NCI-H2107 treated with DMSO at 0.1 percent for 48 hours (cell line): Measurements from ENCODE around the gene KLK1.

Source experiments
- DNase-seq: peaks from one replicate; lab custom pipeline; 2025; ENCODE audit not compliant: unreplicated experiment; lab: John Stamatoyannopoulos, UW

KLK1 gene

DNA sequence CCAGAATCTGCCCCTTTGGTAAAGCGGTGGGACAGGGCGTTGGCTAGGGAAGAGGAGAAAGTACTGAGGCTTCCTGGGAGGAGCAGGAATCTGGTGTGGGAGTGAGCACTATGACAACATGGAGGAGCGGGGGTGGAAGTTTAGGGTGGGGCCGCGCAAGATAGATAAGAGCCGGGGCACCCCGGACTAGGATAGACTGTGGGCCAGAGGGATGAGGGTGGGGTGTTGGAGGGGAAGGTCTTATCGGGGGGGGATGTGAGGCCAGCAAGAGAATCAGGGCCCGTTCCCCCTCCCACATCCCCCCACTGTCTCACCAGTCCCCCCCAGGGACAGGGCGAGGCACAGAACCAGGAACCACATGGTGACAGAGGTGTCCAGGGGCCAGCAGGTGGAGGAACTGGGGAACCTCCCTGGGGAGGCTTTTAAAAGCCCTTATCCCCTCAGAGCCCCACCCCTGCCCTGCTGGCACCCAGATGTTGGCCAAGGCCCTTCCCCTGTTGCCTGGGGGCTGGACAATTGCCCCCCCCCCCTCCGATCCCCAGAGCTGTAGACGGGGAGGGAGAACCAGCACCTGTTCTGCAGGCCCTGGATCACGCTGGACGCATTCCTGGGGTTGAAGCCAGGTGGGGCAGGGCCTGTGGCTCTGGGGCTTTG, at the start of gene KLK1:
TSS of gene KLK1 (minus strand) at position 399 of the 654 bp plus-strand sequence. CDS start at position 360, 39 bp downstream.
- no peak for DNase-seq

DNA sequence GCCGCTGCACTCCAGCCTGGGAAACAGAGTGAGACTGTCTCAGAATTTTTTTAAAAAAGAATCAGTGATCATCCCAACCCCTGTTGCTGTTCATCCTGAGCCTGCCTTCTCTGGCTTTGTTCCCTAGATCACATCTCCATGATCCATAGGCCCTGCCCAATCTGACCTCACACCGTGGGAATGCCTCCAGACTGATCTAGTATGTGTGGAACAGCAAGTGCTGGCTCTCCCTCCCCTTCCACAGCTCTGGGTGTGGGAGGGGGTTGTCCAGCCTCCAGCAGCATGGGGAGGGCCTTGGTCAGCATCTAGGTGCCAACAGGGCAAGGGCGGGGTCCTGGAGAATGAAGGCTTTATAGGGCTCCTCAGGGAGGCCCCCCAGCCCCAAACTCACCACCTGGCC, 49.5 kb upstream of the KLK1 start, which contains the start of gene KLK2:
TSS of gene KLK2 (plus strand) at position 384 of the 400 bp plus-strand sequence. CDS start 35 bp downstream, outside the sequence.
- DNase-seq = no peak

DNA sequence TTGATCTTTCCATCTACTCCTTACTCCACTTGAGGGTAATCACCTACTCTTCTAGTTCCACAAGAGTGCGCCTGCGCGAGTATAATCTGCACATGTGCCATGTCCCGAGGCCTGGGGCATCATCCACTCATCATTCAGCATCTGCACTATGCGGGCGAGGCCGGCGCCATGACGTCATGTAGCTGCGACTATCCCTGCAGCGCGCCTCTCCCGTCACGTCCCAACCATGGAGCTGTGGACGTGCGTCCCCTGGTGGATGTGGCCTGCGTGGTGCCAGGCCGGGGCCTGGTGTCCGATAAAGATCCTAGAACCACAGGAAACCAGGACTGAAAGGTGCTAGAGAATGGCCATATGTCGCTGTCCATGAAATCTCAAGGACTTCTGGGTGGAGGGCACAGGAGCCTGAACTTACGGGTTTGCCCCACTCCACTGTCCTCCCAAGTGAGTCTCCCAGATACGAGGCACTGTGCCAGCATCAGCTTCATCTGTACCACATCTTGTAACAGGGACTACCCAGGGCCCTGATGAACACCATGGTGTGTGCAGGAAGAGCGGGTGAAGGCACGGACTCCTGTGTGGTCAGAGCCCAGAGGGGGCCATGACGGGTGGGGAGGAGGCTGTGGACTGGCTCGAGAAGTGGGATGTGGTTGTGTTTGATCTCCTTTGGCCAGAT, 47.0 kb upstream of the KLK1 start:
- DNase-seq = no peak

DNA sequence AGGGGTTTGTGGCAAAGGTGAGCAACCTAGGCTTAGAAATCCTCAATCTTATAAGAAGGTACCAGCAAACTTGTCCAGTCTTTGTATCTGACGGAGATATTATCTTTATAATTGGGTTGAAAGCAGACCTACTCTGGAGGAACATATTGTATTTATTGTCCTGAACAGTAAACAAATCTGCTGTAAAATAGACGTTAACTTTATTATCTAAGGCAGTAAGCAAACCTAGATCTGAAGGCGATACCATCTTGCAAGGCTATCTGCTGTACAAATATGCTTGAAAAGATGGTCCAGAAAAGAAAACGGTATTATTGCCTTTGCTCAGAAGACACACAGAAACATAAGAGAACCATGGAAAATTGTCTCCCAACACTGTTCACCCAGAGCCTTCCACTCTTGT, 45.9 kb upstream of the KLK1 start:
- DNase-seq = no peak

DNA sequence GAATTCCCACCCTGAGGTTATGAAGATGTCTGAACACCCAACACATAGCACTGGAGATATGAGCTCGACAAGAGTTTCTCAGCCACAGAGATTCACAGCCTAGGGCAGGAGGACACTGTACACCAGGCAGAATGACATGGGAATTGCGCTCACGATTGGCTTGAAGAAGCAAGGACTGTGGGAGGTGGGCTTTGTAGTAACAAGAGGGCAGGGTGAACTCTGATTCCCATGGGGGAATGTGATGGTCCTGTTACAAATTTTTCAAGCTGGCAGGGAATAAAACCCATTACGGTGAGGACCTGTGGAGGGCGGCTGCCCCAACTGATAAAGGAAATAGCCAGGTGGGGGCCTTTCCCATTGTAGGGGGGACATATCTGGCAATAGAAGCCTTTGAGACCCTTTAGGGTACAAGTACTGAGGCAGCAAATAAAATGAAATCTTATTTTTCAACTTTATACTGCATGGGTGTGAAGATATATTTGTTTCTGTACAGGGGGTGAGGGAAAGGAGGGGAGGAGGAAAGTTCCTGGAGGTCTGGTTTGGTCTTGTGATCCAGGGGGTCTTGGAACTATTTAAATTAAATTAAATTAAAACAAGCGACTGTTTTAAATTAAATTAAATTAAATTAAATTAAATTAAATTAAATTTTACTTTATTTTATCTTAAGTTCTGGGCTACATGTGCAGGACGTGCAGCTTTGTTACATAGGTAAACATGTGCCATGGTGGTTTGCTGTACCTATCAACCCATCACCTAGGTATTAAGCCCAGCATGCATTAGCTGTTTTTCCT, 38.1 kb upstream of the KLK1 start:
- DNase-seq = no peak

DNA sequence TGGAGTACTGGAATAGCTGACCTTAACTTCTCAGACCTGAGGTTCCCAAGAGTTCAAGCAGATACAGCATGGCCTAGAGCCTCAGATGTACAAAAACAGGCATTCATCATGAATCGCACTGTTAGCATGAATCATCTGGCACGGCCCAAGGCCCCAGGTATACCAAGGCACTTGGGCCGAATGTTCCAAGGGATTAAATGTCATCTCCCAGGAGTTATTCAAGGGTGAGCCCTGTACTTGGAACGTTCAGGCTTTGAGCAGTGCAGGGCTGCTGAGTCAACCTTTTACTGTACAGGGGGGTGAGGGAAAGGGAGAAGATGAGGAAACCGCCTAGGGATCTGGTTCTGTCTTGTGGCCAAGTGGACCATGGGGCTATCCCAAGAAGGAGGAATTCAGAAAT, 37.4 kb upstream of the KLK1 start:
- DNase-seq = no peak

DNA sequence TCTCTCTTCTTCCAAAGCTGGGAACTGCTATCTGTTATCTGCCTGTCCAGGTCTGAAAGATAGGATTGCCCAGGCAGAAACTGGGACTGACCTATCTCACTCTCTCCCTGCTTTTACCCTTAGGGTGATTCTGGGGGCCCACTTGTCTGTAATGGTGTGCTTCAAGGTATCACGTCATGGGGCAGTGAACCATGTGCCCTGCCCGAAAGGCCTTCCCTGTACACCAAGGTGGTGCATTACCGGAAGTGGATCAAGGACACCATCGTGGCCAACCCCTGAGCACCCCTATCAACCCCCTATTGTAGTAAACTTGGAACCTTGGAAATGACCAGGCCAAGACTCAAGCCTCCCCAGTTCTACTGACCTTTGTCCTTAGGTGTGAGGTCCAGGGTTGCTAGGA, 36.3 kb upstream of the KLK1 start:
- DNase-seq = no peak

DNA sequence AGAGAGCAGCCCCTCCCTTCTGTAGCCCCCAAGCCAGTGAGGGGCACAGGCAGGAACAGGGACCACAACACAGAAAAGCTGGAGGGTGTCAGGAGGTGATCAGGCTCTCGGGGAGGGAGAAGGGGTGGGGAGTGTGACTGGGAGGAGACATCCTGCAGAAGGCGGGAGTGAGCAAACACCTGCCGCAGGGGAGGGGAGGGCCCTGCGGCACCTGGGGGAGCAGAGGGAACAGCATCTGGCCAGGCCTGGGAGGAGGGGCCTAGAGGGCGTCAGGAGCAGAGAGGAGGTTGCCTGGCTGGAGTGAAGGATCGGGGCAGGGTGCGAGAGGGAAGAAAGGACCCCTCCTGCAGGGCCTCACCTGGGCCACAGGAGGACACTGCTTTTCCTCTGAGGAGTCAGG, 35.3 kb upstream of the KLK1 start:
- DNase-seq = peak; percentile 76

DNA sequence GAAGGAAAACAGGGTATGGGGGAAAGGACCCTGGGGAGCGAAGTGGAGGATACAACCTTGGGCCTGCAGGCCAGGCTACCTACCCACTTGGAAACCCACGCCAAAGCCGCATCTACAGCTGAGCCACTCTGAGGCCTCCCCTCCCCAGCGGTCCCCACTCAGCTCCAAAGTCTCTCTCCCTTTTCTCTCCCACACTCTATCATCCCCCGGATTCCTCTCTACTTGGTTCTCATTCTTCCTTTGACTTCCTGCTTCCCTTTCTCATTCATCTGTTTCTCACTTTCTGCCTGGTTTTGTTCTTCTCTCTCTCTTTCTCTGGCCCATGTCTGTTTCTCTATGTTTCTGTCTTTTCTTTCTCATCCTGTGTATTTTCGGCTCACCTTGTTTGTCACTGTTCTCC, 33.8 kb upstream of the KLK1 start:
- DNase-seq = no peak

DNA sequence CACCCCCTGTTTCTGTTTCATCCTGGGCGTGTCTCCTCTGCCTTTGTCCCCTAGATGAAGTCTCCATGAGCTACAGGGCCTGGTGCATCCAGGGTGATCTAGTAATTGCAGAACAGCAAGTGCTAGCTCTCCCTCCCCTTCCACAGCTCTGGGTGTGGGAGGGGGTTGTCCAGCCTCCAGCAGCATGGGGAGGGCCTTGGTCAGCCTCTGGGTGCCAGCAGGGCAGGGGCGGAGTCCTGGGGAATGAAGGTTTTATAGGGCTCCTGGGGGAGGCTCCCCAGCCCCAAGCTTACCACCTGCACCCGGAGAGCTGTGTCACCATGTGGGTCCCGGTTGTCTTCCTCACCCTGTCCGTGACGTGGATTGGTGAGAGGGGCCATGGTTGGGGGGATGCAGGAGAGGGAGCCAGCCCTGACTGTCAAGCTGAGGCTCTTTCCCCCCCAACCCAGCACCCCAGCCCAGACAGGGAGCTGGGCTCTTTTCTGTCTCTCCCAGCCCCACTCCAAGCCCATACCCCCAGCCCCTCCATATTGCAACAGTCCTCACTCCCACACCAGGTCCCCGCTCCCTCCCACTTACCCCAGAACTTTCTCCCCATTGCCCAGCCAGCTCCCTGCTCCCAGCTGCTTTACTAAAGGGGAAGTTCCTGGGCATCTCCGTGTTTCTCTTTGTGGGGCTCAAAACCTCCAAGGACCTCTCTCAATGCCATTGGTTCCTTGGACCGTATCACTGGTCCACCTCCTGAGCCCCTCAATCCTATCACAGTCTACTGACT, 31.2 kb upstream of the KLK1 start, which contains the start of gene KLK3:
TSS of gene KLK3 (plus strand) at position 280 of the 775 bp plus-strand sequence. CDS start at position 321, 41 bp downstream.
- no peak for DNase-seq

DNA sequence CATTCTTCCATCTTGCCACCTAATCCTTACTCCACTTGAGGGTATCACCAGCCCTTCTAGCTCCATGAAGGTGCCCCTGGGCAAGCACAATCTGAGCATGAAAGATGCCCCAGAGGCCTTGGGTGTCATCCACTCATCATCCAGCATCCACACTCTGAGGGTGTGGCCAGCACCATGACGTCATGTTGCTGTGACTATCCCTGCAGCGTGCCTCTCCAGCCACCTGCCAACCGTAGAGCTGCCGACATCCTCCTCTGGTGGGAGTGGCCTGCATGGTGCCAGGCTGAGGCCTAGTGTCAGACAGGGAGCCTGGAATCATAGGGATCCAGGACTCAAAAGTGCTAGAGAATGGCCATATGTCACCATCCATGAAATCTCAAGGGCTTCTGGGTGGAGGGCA, 28.0 kb upstream of the KLK1 start:
- no peak for DNase-seq

DNA sequence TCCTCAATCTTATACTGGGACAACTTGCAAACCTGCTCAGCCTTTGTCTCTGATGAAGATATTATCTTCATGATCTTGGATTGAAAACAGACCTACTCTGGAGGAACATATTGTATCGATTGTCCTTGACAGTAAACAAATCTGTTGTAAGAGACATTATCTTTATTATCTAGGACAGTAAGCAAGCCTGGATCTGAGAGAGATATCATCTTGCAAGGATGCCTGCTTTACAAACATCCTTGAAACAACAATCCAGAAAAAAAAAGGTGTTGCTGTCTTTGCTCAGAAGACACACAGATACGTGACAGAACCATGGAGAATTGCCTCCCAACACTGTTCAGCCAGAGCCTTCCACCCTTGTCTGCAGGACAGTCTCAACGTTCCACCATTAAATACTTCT, 27.2 kb upstream of the KLK1 start:
- DNase-seq = no peak

DNA sequence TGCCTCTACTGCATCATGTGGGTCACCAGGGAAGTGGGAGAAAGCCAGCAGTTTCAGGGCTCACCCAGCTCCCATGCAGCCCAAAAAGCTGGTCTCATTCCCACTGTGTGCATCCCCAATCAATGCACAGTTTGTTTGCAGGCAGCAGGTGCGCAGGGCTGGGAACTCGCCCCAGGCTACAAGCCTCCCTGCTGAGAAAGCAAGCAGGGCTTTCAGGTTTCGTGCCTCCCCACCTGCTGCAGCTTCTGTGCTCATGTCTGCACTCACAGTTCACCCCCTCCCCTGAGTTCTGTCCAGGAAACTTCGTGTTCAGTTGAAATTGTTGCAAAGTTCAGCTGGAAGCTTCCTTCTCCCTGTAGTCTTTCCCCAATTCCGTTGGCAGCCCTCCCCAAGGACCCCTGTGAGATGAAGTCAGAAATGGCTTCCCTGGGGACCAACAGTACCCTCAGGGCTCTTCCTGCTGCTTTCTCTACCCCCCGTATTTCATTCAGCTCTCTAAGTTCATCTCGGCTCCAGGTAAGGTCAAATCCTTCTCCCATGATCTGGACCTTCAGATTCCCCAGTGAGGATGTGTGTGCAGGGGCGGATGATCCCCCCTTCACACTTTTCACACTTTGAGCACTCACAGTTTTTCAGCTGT, 20.8 kb upstream of the KLK1 start:
- DNase-seq = peak; percentile 21

DNA sequence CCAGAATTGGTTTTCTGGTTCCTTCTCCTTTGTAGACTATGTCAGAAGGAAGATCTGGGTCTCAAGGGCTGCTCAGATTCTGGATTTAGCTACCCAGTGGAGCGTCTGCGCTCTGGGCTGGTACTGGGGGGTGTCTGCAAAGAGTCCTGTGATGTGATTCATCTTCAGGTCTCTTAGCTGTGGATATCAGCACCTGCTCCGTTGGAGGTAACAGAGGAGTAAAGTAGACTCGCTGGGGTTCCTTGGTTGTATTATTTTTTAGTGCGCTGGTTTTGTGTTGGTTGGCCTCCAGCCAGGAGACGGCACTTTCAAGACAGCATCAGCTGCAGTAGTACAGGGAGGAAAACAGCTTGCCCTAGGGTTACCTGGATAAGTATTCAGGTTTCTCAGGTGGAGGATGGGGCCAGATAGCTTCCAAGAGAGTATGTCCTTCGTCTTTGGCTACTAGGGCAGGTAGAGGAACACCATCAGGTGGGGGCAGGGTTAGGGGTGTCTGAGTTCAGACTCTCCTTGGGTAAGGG, 20.2 kb upstream of the KLK1 start:
- no peak for DNase-seq

DNA sequence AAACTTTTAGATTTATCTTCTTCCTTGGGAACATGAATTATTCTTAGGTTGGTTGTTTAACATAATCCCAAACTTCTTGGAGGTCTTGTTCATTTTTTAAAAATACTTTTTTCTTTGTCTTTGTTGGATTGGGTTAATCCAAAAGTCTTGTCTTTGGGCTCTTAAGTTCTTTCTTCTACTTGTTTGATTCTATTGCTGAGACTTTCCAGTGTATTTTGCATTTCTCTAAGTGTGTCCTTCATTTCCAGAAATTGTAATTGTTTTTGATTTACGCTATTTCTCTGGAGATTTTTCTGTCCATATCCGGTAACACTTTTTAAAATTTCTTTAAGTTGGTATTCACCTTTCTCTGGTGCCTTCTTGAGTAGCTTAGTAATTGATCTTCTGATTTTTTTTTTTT, 19.6 kb upstream of the KLK1 start:
- DNase-seq = no peak

DNA sequence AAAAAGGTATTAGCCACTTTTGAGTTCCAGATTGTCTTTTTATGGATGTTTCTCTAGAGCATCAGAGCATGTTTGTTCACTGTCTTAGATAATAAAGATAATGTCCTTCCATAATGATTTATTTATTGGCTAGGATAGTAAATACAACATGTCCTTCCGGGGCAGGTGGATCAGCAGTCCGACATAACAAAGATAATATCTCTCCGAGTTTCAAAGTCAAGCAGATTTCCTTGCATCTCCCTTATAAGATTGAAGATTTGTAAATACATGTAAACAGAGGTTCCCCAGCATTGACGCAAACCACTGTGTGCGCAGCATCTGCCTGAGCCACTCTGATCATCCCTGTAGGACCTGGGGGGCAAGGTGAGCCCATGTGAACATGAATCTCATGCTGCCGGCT, 18.5 kb upstream of the KLK1 start:
- no peak for DNase-seq

DNA sequence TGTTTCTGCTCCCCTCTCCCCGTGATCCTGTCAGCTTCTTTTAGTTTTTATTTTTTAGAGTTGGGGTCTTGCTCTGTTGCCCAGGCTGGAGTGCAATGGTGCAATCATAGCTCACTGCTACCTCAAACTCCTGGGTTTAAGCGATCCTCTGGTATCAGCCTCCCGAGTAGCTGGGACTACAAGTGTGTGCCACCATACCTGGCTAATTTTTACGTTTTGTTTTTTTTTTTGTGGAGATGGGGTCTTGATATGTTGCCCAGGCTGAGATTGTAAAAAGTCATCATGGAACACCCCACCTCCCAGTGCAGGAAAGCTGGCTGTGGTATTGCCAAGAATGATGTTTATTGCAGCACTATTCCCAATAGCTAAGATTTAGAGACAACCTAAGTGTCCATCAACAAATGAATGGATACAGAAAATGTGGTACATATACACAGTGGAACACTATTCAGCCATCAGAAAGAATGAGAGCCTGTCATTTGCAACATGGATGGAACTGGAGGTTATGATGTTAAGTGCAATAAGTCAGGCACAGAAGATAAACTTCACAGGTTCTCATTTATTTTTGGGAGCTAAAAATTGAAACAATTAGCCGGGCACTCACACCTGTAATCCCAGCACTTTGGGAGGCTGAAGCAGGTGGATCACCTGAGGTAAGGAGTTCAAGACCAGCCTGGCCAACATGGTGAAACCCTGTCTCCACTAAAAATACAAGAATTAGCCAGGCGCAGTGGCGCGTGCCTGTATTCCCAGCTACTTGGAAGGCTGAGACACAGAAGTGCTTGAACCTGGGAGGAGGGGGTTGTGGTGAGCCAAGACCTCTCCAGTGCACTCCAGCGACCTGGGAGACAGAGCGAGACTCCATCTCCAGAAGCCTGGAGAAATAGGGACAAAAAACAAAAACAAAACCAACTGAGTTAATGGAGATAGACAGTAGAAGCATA, 16.4 kb upstream of the KLK1 start:
- no peak for DNase-seq

DNA sequence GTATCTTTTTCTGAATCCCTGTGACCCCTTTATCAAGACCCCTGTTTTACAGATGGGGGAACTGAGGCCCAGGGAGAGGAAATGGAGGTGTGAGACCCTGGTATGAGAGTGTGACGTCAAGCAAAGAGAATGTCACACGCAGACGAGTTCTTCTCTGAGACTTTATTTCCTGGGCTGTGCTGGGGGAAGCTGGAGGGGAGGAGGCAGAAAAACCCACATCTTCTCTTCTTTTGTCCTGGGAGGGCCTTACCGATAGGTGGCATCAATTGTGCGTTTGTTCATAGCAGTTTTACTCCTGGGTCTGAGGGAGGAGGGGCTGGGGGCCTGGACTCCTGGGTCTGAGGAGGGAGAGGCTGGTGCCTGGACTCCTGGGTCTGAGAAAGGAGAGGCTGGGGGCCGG, 14.7 kb upstream of the KLK1 start:
- no peak for DNase-seq

DNA sequence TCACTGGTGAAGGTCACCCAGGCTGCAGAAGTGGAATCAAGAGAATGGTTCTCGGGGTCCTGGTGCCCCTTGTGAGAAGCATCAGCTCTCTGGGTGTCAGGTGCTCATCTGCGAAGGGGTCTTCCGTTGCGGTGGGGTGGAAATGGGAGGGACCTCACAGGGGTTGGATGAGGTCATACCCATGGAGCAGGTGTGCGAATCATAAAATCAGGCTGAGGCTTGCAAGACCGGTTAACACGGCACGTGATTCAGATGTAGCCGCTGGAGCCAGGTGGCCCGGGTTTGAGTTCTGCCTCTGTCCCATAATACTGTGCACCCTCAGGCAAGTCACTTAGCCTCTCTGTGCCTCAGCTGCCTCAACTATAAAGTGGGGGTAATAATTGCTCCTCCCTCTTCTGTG, 13.7 kb upstream of the KLK1 start:
- DNase-seq = no peak
